ENCODE data around the gene RNF208.

GRCh38 chr9:137229903-137230704, 8.1 kb upstream of the RNF208 start:
- TF ChIP-seq CTCF (IDR thresholded peaks at IDR 0.05), result no peak
- TF ChIP-seq POLR2A (IDR thresholded peaks at IDR 0.05), result no peak
